ENCODE data around the gene CNTNAP5.

Gene CNTNAP5

GRCh38 chr2:124482551-124482950 lies 457.5 kb downstream of the CNTNAP5 start:
- no peak for DNase-seq (ENCODE audit: low read depth)
- H3K4me3 ChIP-seq (ENCODE audit: low read length) = no peak overlapping the region
- no peak for TF ChIP-seq CTCF (conservative IDR thresholded peaks at IDR 0.05; ENCODE audit: low read length)

- H3K4me3 ChIP-seq (ENCODE audit: low read length) = no peak overlapping the region
- DNase-seq (ENCODE audit: low read depth) = no peak
- no peak for TF ChIP-seq CTCF (conservative IDR thresholded peaks at IDR 0.05; ENCODE audit: low read length)
Observed at GRCh38 chr2:124485659-124486058, 460.6 kb downstream of the CNTNAP5 start.

GRCh38 chr2:124489686-124490085 lies 464.6 kb downstream of the CNTNAP5 start:
- no peak for DNase-seq (ENCODE audit: low read depth)

DNA sequence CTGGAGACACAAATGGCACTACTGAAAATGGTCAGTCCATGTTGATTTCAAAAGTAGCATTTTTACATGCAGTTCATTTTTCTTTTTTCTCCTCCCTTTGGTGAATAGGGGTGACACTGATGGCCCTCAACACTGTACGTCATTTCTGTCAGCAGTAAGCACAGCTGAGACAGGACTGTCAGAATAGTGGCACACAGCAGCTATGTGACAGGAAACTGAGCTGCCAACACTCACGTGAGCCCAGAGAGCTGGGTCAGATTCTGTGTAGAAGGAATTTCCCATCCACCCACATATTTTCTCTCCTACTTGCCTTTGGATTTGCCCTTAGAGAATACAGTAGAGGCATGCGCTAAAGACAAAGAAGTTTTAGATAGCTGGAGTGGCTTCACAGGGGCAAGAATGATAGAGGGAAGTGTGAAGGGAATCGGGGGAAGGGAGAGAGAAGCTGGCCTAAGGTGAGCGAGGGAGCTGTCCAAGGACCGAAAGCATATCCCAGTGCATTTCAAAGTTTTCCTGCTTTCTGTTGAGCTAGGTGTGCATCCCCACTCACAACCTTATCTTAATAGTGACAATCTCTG lies 476.6 kb downstream of the CNTNAP5 start:
- DNase-seq (ENCODE audit: low read depth) = no peak
- no peak for TF ChIP-seq CTCF (conservative IDR thresholded peaks at IDR 0.05; ENCODE audit: low read length)
- H3K4me3 ChIP-seq (ENCODE audit: low read length) = no peak overlapping the region

More at GRCh38 chr2:124489686-124490085, 464.6 kb downstream of the CNTNAP5 start:
- no peak for TF ChIP-seq CTCF (conservative IDR thresholded peaks at IDR 0.05; ENCODE audit: low read length)
- no peak overlapping the region for H3K4me3 ChIP-seq (ENCODE audit: low read length)

- no peak overlapping the region for H3K4me3 ChIP-seq (ENCODE audit: low read length)
- DNase-seq (ENCODE audit: low read depth) = no peak
- no peak for TF ChIP-seq CTCF (conservative IDR thresholded peaks at IDR 0.05; ENCODE audit: low read length)
Observed at GRCh38 chr2:124514236-124514635, 489.1 kb downstream of the CNTNAP5 start.

- no peak for TF ChIP-seq CTCF (conservative IDR thresholded peaks at IDR 0.05; ENCODE audit: low read length)
Observed at GRCh38 chr2:124520953-124521352, 495.9 kb downstream of the CNTNAP5 start.

DNA sequence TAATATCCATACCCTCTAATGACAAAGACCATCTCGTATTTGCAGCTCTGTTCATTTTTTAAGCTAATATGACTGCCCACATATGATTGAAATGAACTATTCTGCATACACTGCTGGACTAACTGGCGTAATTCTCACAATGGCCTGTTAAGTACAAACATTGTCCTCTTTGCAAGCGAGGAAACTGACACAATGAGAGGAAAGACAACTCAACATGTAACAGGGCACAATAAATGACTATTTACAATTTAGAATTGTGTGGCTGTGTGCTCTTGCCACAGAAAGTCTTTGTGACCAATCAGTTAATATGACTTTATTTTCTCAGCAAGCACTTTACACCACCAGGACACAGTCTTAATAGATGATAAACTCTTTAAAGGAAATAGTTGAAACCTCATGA lies 498.0 kb downstream of the CNTNAP5 start:
- TF ChIP-seq CTCF (conservative IDR thresholded peaks at IDR 0.05; ENCODE audit: low read length) = no peak
- no peak for DNase-seq (ENCODE audit: low read depth)
- no peak overlapping the region for H3K4me3 ChIP-seq (ENCODE audit: low read length)

More at GRCh38 chr2:124520953-124521352, 495.9 kb downstream of the CNTNAP5 start:
- no peak overlapping the region for H3K4me3 ChIP-seq (ENCODE audit: low read length)
- no peak for DNase-seq (ENCODE audit: low read depth)

Data from AG10803 (cell line).